Stomach (tissue), 9 donors: ENCODE results near the gene PLCB4. TPM values are rescaled to one million over a fixed set of nuclear protein-coding genes. Genes with fewer than 3 reads are reported as not detected.

Experiments
- DNase-seq, 2 donors: peaks; one replicate each; pipeline versions ENCODE4 v3.0.0 to v3.0.0-alpha.2; 2013 to 2019
- H3K27ac ChIP-seq, 5 donors: fragments of 200-600 bp in 4 of 5; sonication (generic) in 4 of 5; one replicate each; pipeline ENCODE4 v1.5.1; 2013 to 2019; ENCODE audit warnings: mild to moderate bottlenecking in 1 of 5, moderate library complexity in 1 of 5
- H3K27me3 ChIP-seq, 3 donors: fragments of 200-600 bp; sonication (generic); one replicate each; pipeline ENCODE4 v1.5.1; 2017 to 2019; ENCODE audit warnings: mixed run types in 1 of 3
- H3K36me3 ChIP-seq, 4 donors: fragments of 200-600 bp; sonication (generic); 1 replicate in 3 of 4; 2 replicates in 1 of 4; pipeline ENCODE4 v1.5.1; 2016 to 2019
- H3K4me1 ChIP-seq, 4 donors: fragments of 200-600 bp; sonication (generic); one replicate each; pipeline ENCODE4 v1.5.1; 2016 to 2019
- H3K4me3 ChIP-seq, 4 donors: fragments of 200-600 bp; sonication (generic) in 3 of 4; one replicate each; pipeline ENCODE4 v1.5.1; 2016 to 2019; ENCODE audit warnings: mild to moderate bottlenecking in 1 of 4
- H3K9me3 ChIP-seq, 4 donors: fragments of 200-600 bp; sonication (generic); one replicate each; pipeline ENCODE4 v1.5.1; 2016 to 2019
- CTCF ChIP-seq, 7 experiments: fragments of 450-650 bp in 4 of 7; fragments of 200-600 bp in 3 of 7; sonication (generic) in 3 of 7; IDR thresholded peaks; one replicate each; pipeline ENCODE4 v1.5.1; 2016 to 2019; ENCODE audit warnings: antibody characterized with exemption in 7 of 7, control low read depth in 2 of 7, mild to moderate bottlenecking in 1 of 7
- EP300 ChIP-seq: sonication (generic); formaldehyde crosslinking; IDR thresholded peaks from one replicate; pipeline ENCODE4 v1.6.1; 2017; ENCODE audit warnings: antibody characterized with exemption
- POLR2A ChIP-seq, 4 donors: fragments of 450-650 bp; IDR thresholded peaks; one replicate each; pipeline ENCODE4 v1.6.1; 2016; ENCODE audit warnings: antibody characterized with exemption in 4 of 4, control low read depth in 2 of 4, mild to moderate bottlenecking in 1 of 4, moderate library complexity in 1 of 4
- POLR2AphosphoS5 ChIP-seq, 3 donors: sonication (generic); formaldehyde crosslinking; IDR thresholded peaks; one replicate each; pipeline ENCODE4 v1.6.1; 2016; ENCODE audit warnings: antibody characterized with exemption in 3 of 3
- WGBS, 5 donors: extraction: QIAGEN DNeasy Blood & Tissue Kit in 3 of 5; methylation state at CpG; one replicate each; pipeline versions ENCODE4 v1.1.5 to v1.1.7; 2013 to 2018; 5-methylcytosine and 5-hydroxymethylcytosine counted together
- intact Hi-C: fragments of 100-400 bp; cut with DNase I; formaldehyde crosslinking; loops from one replicate; pipeline ENCODE4 v1.15.1; 2023; ENCODE audit warnings: low total_unique reads
- polyA plus RNA-seq, 3 donors: library from polyadenylated mRNA; stranded (reverse); fragments of 200-250 nt; gene quantifications; one replicate each; pipeline ENCODE4 v1.2.3, GENCODE V29; 2013
- total RNA-seq, 5 donors: library from RNA; depleted of rRNA; stranded (reverse); fragments of >200 nt; gene quantifications; one replicate each; pipeline versions ENCODE4 v1.1.0 to v1.2.3, GENCODE V29; 2014 to 2016
- donor health status: healthy with polysubstance abuse.
- donor health status: Bipolar disorder and iron deficiency.
- donor health status: healthy.

The PLCB4 gene
- total and polyA plus RNA-seq, 8 donors = 5.3 to 29.4 (median 22.3) TPM

- WGBS, 5 donors = 68 to 86% (median 81%) methylated on average over 2 of the region's 2 CpGs
Measured at GRCh38 chr20:9279918-9280401, 211.1 kb downstream of the PLCB4 start.

GRCh38 chr20:9280666-9281065, 211.8 kb downstream of the PLCB4 start:
- DNase-seq = no peak
- intact Hi-C loops = no loop called here
- no peak for TF ChIP-seq EP300
- TF ChIP-seq POLR2AphosphoS5 (IDR thresholded peaks at IDR 0.05) = no peak
- TF ChIP-seq CTCF (IDR thresholded peaks at IDR 0.05) = no peak
- TF ChIP-seq POLR2A (IDR thresholded peaks at IDR 0.05) = no peak
- H3K27me3 ChIP-seq = no peaks in the 10 kb centered on the region
- no peaks in the 10 kb centered on the region for H3K36me3 ChIP-seq
- no peaks in the 10 kb centered on the region for H3K9me3 ChIP-seq
- WGBS, 5 donors = 60 to 77% (median 69%) methylated on average over 5 of the region's 5 CpGs
- H3K4me1 ChIP-seq = peaks cover 0 to 23% (median 0%) of the 10 kb centered on the region in 4 donors
- peak overlapping the region in 1 of 5 donors; percentile 22 for H3K27ac ChIP-seq
- no peak overlapping the region for H3K4me3 ChIP-seq

More at GRCh38 chr20:9279918-9280401, 211.1 kb downstream of the PLCB4 start:
- intact Hi-C loops = no loop called here
- Histone ChIP-seq H3K4me3 (no peak overlapping the region), H3K9me3 (no peaks in the 10 kb centered on the region), H3K36me3 (no peaks in the 10 kb centered on the region), H3K27me3 (no peaks in the 10 kb centered on the region), H3K4me1 (peaks cover 0 to 20% (median 0%) of the 10 kb centered on the region in 4 donors), H3K27ac (peak overlapping the region in 1 of 5 donors; percentile 22)
- no peak for DNase-seq
- no peak for TF ChIP-seq EP300
- TF ChIP-seq POLR2A (IDR thresholded peaks at IDR 0.05) = no peak
- TF ChIP-seq POLR2AphosphoS5 (IDR thresholded peaks at IDR 0.05) = no peak

GRCh38 chr20:9281803-9282202, 212.9 kb downstream of the PLCB4 start:
- no peaks in the 10 kb centered on the region for H3K36me3 ChIP-seq
- H3K4me1 ChIP-seq = peaks cover 0 to 22% (median 0%) of the 10 kb centered on the region in 4 donors
- TF ChIP-seq CTCF (IDR thresholded peaks at IDR 0.05) (no peak), POLR2A (IDR thresholded peaks at IDR 0.05) (no peak), EP300 (no peak), POLR2AphosphoS5 (IDR thresholded peaks at IDR 0.05) (no peak)
- H3K27ac ChIP-seq = no peak overlapping the region
- H3K4me3 ChIP-seq = no peak overlapping the region
- DNase-seq = no peak
- H3K9me3 ChIP-seq = no peaks in the 10 kb centered on the region
- H3K27me3 ChIP-seq = no peaks in the 10 kb centered on the region
- intact Hi-C loops = no loop called here
- 34 to 67% (median 59%) methylated on average over 1 of the region's 1 CpG for WGBS, 5 donors

GRCh38 chr20:9285617-9286016, 216.7 kb downstream of the PLCB4 start:
- H3K36me3 ChIP-seq = no peaks in the 10 kb centered on the region
- no peak for DNase-seq
- H3K4me1 ChIP-seq = peaks cover 0 to 7% (median 0%) of the 10 kb centered on the region in 4 donors
- H3K27ac ChIP-seq = no peak overlapping the region
- no peak for TF ChIP-seq EP300
- H3K4me3 ChIP-seq = no peak overlapping the region
- intact Hi-C loops = no loop called here
- WGBS, 5 donors = 94 to 97% (median 95%) methylated on average over 2 of the region's 2 CpGs
- H3K9me3 ChIP-seq = no peaks in the 10 kb centered on the region
- H3K27me3 ChIP-seq = no peaks in the 10 kb centered on the region

GRCh38 chr20:9286501-9287461, 217.9 kb downstream of the PLCB4 start:
- Histone ChIP-seq H3K27ac (no peak overlapping the region), H3K36me3 (no peaks in the 10 kb centered on the region), H3K27me3 (no peaks in the 10 kb centered on the region), H3K4me1 (peaks cover 0 to 3% (median 0%) of the 10 kb centered on the region in 4 donors), H3K9me3 (no peaks in the 10 kb centered on the region), H3K4me3 (no peak overlapping the region)
- no peak for DNase-seq
- 93 to 98% (median 94%) methylated on average over 3 of the region's 3 CpGs for WGBS, 5 donors
- TF ChIP-seq POLR2AphosphoS5 (IDR thresholded peaks at IDR 0.05) = no peak
- no peak for TF ChIP-seq CTCF (IDR thresholded peaks at IDR 0.05)
- no peak for TF ChIP-seq POLR2A (IDR thresholded peaks at IDR 0.05)
- TF ChIP-seq EP300 = no peak
- intact Hi-C loops = no loop called here
